GM19438 (cell line): ENCODE results near the gene NOL4.
"Not testable (repeated sequence)": the region's sequence is repeated elsewhere in the genome, so short reads cannot be mapped to it uniquely, and the experiment has no call there.

Experiments
- ATAC-seq: cut with Tn5 transposase; IDR thresholded peaks from one replicate; pipeline ENCODE4 v1.9.1; 2021; ENCODE audit warnings: low read depth; ENCODE audit not compliant: unreplicated experiment

NOL4 gene

GRCh38 chr18:34224423-34225217, at the start of gene NOL4:
Gene NOL4, minus strand, starts transcription at chr18:34224913. Its CDS starts 1,660 bp downstream, at chr18:34223253.
- no peak for ATAC-seq

GRCh38 chr18:34266029-34266428, 41.3 kb upstream of the NOL4 start:
- not testable (repeated sequence) for ATAC-seq

- ATAC-seq: peak; percentile 93
These were observed 37.4 kb upstream of the NOL4 start for GRCh38 chr18:34261865-34262780.

- no peak for ATAC-seq
These were observed 33.5 kb upstream of the NOL4 start for GRCh38 chr18:34258176-34258575.

- ATAC-seq: no peak
These were observed 27.2 kb upstream of the NOL4 start for GRCh38 chr18:34251919-34252318.

GRCh38 chr18:34248727-34249126, 24.0 kb upstream of the NOL4 start:
- ATAC-seq: no peak

- no peak for ATAC-seq
These were observed 18.0 kb upstream of the NOL4 start for GRCh38 chr18:34242739-34243138.

GRCh38 chr18:34233781-34234388, 9.2 kb upstream of the NOL4 start:
- not testable (repeated sequence) for ATAC-seq

- no peak for ATAC-seq
These were observed 473 bp upstream of the NOL4 start for GRCh38 chr18:34225218-34225553.

GRCh38 chr18:34223893-34224422, 755 bp downstream of the NOL4 start:
- no peak for ATAC-seq

GRCh38 chr18:34223164-34223892, 1.4 kb downstream of the NOL4 start:
- peak; percentile 39 for ATAC-seq

GRCh38 chr18:34222307-34223163, 2.2 kb downstream of the NOL4 start:
- peak; percentile 54 for ATAC-seq

- ATAC-seq: peak; percentile 12
These were observed 2.8 kb downstream of the NOL4 start for GRCh38 chr18:34221971-34222306.

- ATAC-seq: no peak
These were observed 4.5 kb downstream of the NOL4 start for GRCh38 chr18:34220081-34220815.

- ATAC-seq: no peak
These were observed 5.1 kb downstream of the NOL4 start for GRCh38 chr18:34219651-34220050.

- no peak for ATAC-seq
These were observed 12.2 kb downstream of the NOL4 start for GRCh38 chr18:34212511-34212910.

- no peak for ATAC-seq
These were observed 17.3 kb downstream of the NOL4 start for GRCh38 chr18:34207344-34207851.

GRCh38 chr18:34203866-34204265, 20.8 kb downstream of the NOL4 start:
- ATAC-seq: no peak

GRCh38 chr18:34196256-34196655, 28.5 kb downstream of the NOL4 start:
- no peak for ATAC-seq
